Spleen (tissue), 11 donors: ENCODE measurements around the gene PSAPL1. TPM values are rescaled to one million over a fixed set of nuclear protein-coding genes. Genes with fewer than 3 reads are reported as not detected.

Experiments
- DNase-seq: peaks from one replicate; pipeline ENCODE4 v3.0.0-alpha.2; 2020
- H3K27ac ChIP-seq, 8 donors: fragments of 200-600 bp; sonication (generic) in 7 of 8; 1 replicate in 4 of 8; 2 replicates in 4 of 8; pipeline versions ENCODE4 v1.5.0 to v1.8.0; 2016 to 2021; ENCODE audit warnings: inconsistent platforms in 4 of 8, mild to moderate bottlenecking in 4 of 8, moderate library complexity in 1 of 8
- H3K27me3 ChIP-seq, 7 donors: fragments of 200-600 bp; sonication (generic) in 6 of 7; replicated peaks in 1 of 7; 1 replicate in 4 of 7; 2 replicates in 3 of 7; pipeline versions ENCODE4 v1.5.0 to v1.8.0; 2016 to 2021; ENCODE audit warnings: inconsistent platforms in 3 of 7, mild to moderate bottlenecking in 1 of 7
- H3K36me3 ChIP-seq, 6 donors: fragments of 200-600 bp; sonication (generic) in 5 of 6; 1 replicate in 4 of 6; 2 replicates in 2 of 6; pipeline versions ENCODE4 v1.5.0 to v1.8.0; 2016 to 2021; ENCODE audit warnings: inconsistent platforms in 2 of 6
- H3K4me1 ChIP-seq, 6 donors: fragments of 200-600 bp; sonication (generic) in 5 of 6; 1 replicate in 3 of 6; 2 replicates in 3 of 6; pipeline versions ENCODE4 v1.5.0 to v1.8.0; 2016 to 2021; ENCODE audit warnings: inconsistent platforms in 3 of 6
- H3K4me3 ChIP-seq, 8 donors: fragments of 200-600 bp; sonication (generic) in 7 of 8; 1 replicate in 4 of 8; 2 replicates in 4 of 8; pipeline versions ENCODE4 v1.5.0 to v1.8.0; 2016 to 2021; ENCODE audit warnings: inconsistent platforms in 4 of 8, mild to moderate bottlenecking in 4 of 8, moderate library complexity in 2 of 8
- H3K9me3 ChIP-seq, 8 donors: fragments of 200-600 bp; sonication (generic) in 7 of 8; 1 replicate in 4 of 8; 2 replicates in 4 of 8; pipeline versions ENCODE4 v1.5.0 to v1.8.0; 2016 to 2021; ENCODE audit warnings: inconsistent platforms in 4 of 8
- CTCF ChIP-seq, 11 experiments: fragments of 200-600 bp in 7 of 11; fragments of 450-650 bp in 4 of 11; sonication (generic) in 4 of 11; IDR thresholded peaks in 8 of 11; conservative IDR thresholded peaks in 3 of 11; 1 replicate in 7 of 11; 2 replicates in 4 of 11; pipeline versions ENCODE4 v1.4.0 to v1.8.0; 2016 to 2021; ENCODE audit warnings: antibody characterized with exemption in 11 of 11, inconsistent platforms in 4 of 11, mild to moderate bottlenecking in 1 of 11
- POLR2A ChIP-seq, 3 donors: fragments of 450-650 bp; IDR thresholded peaks; one replicate each; pipeline ENCODE4 v1.5.1; 2017; ENCODE audit warnings: antibody characterized with exemption in 3 of 3, mild to moderate bottlenecking in 1 of 3
- POLR2AphosphoS5 ChIP-seq, 3 donors: sonication (generic); formaldehyde crosslinking; IDR thresholded peaks; one replicate each; pipeline ENCODE4 v1.5.1; 2017; ENCODE audit warnings: antibody characterized with exemption in 3 of 3
- WGBS, 5 donors: extraction: QIAGEN DNeasy Blood & Tissue Kit in 3 of 5; methylation state at CpG; one replicate each; pipeline versions ENCODE4 v1.1.5 to v1.1.7; 2013 to 2018; 5-methylcytosine and 5-hydroxymethylcytosine counted together
- intact Hi-C: fragments of 100-400 bp; cut with DNase I; formaldehyde crosslinking; loops from one replicate; pipeline ENCODE4 v1.15.0; 2023; ENCODE audit warnings: low total_unique reads
- polyA plus RNA-seq, 3 donors: library from polyadenylated mRNA; stranded (reverse); fragments of 200-250 nt; gene quantifications; one replicate each; pipeline ENCODE4 v1.2.1, GENCODE V29; 2013
- total RNA-seq, 7 donors: library from RNA; depleted of rRNA in 3 of 7; stranded (reverse); fragments of >200 nt in 3 of 7; fragmentation: NEBNext Ultra II Directional in 4 of 7; extraction: Animal tissue kit (Norgen Biotek cat#: 25700) in 4 of 7; gene quantifications; one replicate each; pipeline versions ENCODE4 v1.1.0 to v1.2.1, GENCODE V29; 2016 to 2021
- donor health status: healthy with polysubstance abuse.
- donor health status: DM: no; HTN: no; CAD: no; lungs with moderate emphysema.
- donor health status: DM: no; HTN: no; CAD: no.
- donor health status: Bipolar disorder and iron deficiency.
- donor health status: healthy.
- donor health status: DM: no; HTN: no; CAD: no.
- donor health status: DM: yes; HTN: yes; CAD: no.

Gene PSAPL1
- total and polyA plus RNA-seq, 10 donors: not detected

- DNase-seq: no peak
- no peak overlapping the region for H3K4me3 ChIP-seq
These were observed 25.8 kb upstream of the PSAPL1 start for GRCh38 chr4:7460566-7460965.

GRCh38 chr4:7459471-7459870 lies 24.7 kb upstream of the PSAPL1 start:
- DNase-seq: no peak
- whole genome bisulfite sequencing, 5 donors: 74 to 89% (median 85%) methylated on average over 7 to 8 of the region's 8 CpGs
- Histone ChIP-seq H3K9me3 (peaks cover 0 to under 1% (median 0%) of the 10 kb centered on the region in 8 donors), H3K4me3 (no peak overlapping the region), H3K27me3 (peaks cover 0 to 47% (median 0%) of the 10 kb centered on the region in 7 donors), H3K27ac (no peak overlapping the region), H3K4me1 (no peaks in the 10 kb centered on the region), H3K36me3 (no peaks in the 10 kb centered on the region)
- intact Hi-C loops: no loop called here
- TF ChIP-seq POLR2AphosphoS5 (IDR thresholded peaks at IDR 0.05): no peak
- TF ChIP-seq POLR2A (IDR thresholded peaks at IDR 0.05): no peak
- TF ChIP-seq CTCF (IDR thresholded peaks at IDR 0.05 in 8 of 11, conservative IDR thresholded peaks at IDR 0.05 in 3 of 11): no peak

More at GRCh38 chr4:7460566-7460965, 25.8 kb upstream of the PSAPL1 start:
- WGBS, 5 donors: 62 to 76% (median 64%) methylated on average over 16 to 17 of the region's 17 CpGs
- TF ChIP-seq POLR2AphosphoS5 (IDR thresholded peaks at IDR 0.05) (no peak), POLR2A (IDR thresholded peaks at IDR 0.05) (no peak), CTCF (IDR thresholded peaks at IDR 0.05 in 8 of 11, conservative IDR thresholded peaks at IDR 0.05 in 3 of 11) (no peak)
- intact Hi-C loops: no loop called here
- H3K9me3 ChIP-seq: peaks cover 0 to 11% (median under 1%) of the 10 kb centered on the region in 8 donors
- no peaks in the 10 kb centered on the region for H3K36me3 ChIP-seq
- peaks cover 0 to 53% (median 0%) of the 10 kb centered on the region in 7 donors for H3K27me3 ChIP-seq
- no peak overlapping the region for H3K27ac ChIP-seq
- H3K4me1 ChIP-seq: no peaks in the 10 kb centered on the region

- no peaks in the 10 kb centered on the region for H3K9me3 ChIP-seq
- peaks cover 0 to 41% (median 0%) of the 10 kb centered on the region in 7 donors for H3K27me3 ChIP-seq
- TF ChIP-seq POLR2A (IDR thresholded peaks at IDR 0.05): no peak
- no peak for TF ChIP-seq POLR2AphosphoS5 (IDR thresholded peaks at IDR 0.05)
- TF ChIP-seq CTCF (IDR thresholded peaks at IDR 0.05 in 8 of 11, conservative IDR thresholded peaks at IDR 0.05 in 3 of 11): no peak
These were observed 23.7 kb upstream of the PSAPL1 start for GRCh38 chr4:7458477-7458876.

GRCh38 chr4:7458066-7458425 lies 23.3 kb upstream of the PSAPL1 start:
- Histone ChIP-seq H3K9me3 (no peaks in the 10 kb centered on the region), H3K36me3 (no peaks in the 10 kb centered on the region), H3K27me3 (peaks cover 0 to 40% (median 0%) of the 10 kb centered on the region in 7 donors), H3K4me3 (no peak overlapping the region), H3K27ac (no peak overlapping the region), H3K4me1 (no peaks in the 10 kb centered on the region)
- 73 to 82% (median 80%) methylated on average over 8 to 9 of the region's 9 CpGs for WGBS, 5 donors
- TF ChIP-seq POLR2AphosphoS5 (IDR thresholded peaks at IDR 0.05): no peak
- intact Hi-C loops: no loop called here
- no peak for DNase-seq

More at GRCh38 chr4:7458477-7458876, 23.7 kb upstream of the PSAPL1 start:
- intact Hi-C loops: no loop called here
- 85 to 93% (median 89%) methylated on average over 4 of the region's 4 CpGs for WGBS, 5 donors
- H3K4me1 ChIP-seq: no peaks in the 10 kb centered on the region
- no peaks in the 10 kb centered on the region for H3K36me3 ChIP-seq
- no peak overlapping the region for H3K4me3 ChIP-seq
- no peak overlapping the region for H3K27ac ChIP-seq
- no peak for DNase-seq
